Measurements from ENCODE around the gene ARHGAP12.

DNA sequence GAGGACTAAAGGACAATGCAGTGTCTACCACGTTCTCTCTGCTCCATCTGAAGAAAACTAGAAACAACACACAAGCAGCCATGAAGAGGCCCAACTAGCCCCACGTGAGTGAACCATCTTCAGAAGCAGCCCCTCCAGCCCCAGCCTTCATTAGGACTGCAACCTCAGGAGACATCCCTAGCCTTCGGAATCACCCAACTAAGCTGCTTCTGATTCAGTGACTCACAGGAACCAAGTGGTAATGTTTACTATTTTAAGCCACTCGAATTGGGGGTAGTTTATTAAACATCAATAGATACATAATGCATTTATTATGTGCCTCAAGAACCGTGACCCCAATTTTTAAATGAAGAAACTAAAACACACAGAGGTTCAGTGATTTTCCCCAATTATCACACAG, 22.6 kb downstream of the ARHGAP12 start:
- TF ChIP-seq, protein P1, sequence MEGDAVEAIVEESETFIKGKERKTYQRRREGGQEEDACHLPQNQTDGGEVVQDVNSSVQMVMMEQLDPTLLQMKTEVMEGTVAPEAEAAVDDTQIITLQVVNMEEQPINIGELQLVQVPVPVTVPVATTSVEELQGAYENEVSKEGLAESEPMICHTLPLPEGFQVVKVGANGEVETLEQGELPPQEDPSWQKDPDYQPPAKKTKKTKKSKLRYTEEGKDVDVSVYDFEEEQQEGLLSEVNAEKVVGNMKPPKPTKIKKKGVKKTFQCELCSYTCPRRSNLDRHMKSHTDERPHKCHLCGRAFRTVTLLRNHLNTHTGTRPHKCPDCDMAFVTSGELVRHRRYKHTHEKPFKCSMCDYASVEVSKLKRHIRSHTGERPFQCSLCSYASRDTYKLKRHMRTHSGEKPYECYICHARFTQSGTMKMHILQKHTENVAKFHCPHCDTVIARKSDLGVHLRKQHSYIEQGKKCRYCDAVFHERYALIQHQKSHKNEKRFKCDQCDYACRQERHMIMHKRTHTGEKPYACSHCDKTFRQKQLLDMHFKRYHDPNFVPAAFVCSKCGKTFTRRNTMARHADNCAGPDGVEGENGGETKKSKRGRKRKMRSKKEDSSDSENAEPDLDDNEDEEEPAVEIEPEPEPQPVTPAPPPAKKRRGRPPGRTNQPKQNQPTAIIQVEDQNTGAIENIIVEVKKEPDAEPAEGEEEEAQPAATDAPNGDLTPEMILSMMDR (conservative IDR thresholded peaks at IDR 0.05 in 1 of 2, IDR thresholded peaks at IDR 0.05 in 1 of 2; ENCODE audit: extremely low read depth in 1 of 2, insufficient read depth in 1 of 2, low read depth in 1 of 2, low read length in 2 of 2) = no peak
- TF ChIP-seq EZH2 (IDR thresholded peaks at IDR 0.05; ENCODE audit: borderline replicate concordance, low read length) = no peak

Data from mammary epithelial cell (primary cell).